AG04449 (cell line): Measurements from ENCODE around the gene ARMC2.

Experiments used
- CTCF ChIA-PET: fragments of 350-600 bp; formaldehyde crosslinking; extraction: SDS; loops from one replicate; lab custom pipeline; 2021; ENCODE audit warnings: antibody characterized with exemption; lab: Yijun Ruan, JAX
- POLR2A ChIA-PET: fragments of 400-600, 350-600 bp; formaldehyde crosslinking; extraction: SDS; loops from one replicate; lab custom pipeline; 2020; ENCODE audit warnings: antibody characterized with exemption, inconsistent platforms; lab: Yijun Ruan, JAX
- DNase-seq: peaks from one replicate; pipeline ENCODE4 v3.0.0-alpha.2; 2010; ENCODE audit warnings: low read depth, low spot score
- H3K4me3 ChIP-seq: 2 replicates; pipeline ENCODE4 v1.5.1; 2011; ENCODE audit warnings: low read depth, mild to moderate bottlenecking, control low read depth, low read length
- CTCF ChIP-seq: IDR thresholded peaks from one replicate; pipeline ENCODE4 v1.5.1; 2011; ENCODE audit warnings: mild to moderate bottlenecking, moderate library complexity, low read length, control low read depth, inconsistent platforms; ENCODE audit not compliant: insufficient read depth; ENCODE audit errors: missing control alignments

Gene ARMC2

GRCh38 chr6:108958900-108959770, 110.9 kb downstream of the ARMC2 start:
- ChIA-PET CTCF (interaction anchor here (0.8 kb wide), 1 partner anchor 11 kb away, joined by 3 read pairs; no protein-coding TSS in a partner anchor), POLR2A (no interaction called here)
- DNase-seq, result no peak
- no peak for TF ChIP-seq CTCF
- no peak overlapping the region for H3K4me3 ChIP-seq

DNA sequence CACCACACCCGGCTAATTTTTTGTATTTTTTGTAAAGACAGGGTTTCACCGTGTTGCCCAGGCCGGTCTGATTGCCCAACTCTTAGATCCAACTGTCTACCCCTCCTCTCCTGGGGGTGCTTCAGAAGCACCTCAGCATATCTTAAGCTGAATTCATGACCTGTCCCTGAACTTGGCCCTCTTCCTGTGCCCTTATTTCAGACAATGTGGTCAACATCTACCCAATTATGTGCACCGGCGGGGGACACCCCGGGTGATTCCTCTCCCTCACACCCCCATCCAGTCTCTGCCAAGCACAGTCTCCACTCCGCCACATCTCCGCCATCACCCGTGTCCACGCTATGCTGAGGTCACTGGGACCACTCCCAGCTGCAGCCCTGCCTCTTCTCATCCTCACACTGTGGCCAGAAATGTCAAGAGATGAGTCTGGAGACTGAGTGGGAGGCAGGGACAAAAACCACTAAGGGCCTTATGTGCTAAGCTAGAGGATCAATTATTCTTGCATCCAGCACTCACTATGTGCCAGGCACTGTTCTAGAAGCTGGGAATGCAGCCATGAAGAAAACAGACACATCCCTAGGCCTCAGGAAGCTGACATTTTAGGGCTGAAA, 111.9 kb downstream of the ARMC2 start:
- no peak overlapping the region for H3K4me3 ChIP-seq
- DNase-seq, result no peak
- TF ChIP-seq CTCF, result no peak
- CTCF ChIA-PET, result no interaction called here
- POLR2A ChIA-PET, result no interaction called here

DNA sequence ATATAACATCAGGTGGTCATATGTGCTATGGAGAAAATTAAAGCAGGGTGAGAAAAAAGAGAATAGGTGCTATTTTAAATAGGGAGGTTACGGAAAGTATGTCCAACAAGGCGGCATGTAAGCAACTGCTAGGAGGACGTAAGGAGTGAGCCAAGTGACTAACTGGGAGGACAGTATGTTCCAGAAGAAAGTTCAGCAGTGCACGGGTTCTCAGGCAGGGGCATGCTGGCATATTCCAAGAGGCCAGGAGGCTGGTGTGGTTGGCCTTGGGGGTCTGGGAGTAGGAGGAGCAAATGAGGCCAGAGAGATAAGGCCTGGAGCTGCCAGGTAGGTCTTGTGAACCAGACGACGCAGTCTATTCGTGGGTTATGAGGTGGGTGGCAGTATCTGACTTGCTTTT, 112.4 kb downstream of the ARMC2 start:
- ChIA-PET POLR2A (no interaction called here), CTCF (no interaction called here)
- DNase-seq, result no peak
- no peak overlapping the region for H3K4me3 ChIP-seq
- TF ChIP-seq CTCF, result no peak

DNA sequence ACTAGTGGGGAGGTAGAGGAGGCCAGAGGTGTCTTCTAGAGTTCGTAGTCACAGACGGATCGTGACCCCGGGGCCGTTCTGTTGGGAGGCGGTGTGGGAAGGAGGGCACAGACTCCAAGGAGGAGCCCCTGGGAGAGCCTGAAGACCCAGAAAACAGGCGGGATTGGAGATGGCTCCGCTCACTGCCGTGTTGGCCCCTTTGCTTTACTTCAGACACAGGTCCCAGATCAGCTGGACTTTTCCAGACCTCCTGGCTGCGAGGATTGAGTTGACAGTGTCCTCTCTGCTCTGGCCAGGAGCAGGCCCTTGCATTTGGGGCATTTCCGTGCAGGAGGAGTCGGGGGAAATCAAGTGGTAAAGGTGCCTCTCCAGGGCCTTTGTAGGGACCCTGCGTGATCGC, 112.9 kb downstream of the ARMC2 start:
- ChIA-PET POLR2A (no interaction called here), CTCF (no interaction called here)
- no peak overlapping the region for H3K4me3 ChIP-seq
- TF ChIP-seq CTCF, result no peak
- no peak for DNase-seq

- no peak overlapping the region for H3K4me3 ChIP-seq
- no peak for DNase-seq
- ChIA-PET CTCF (no interaction called here), POLR2A (no interaction called here)
- no peak for TF ChIP-seq CTCF
These were observed 113.8 kb downstream of the ARMC2 start for GRCh38 chr6:108961985-108962384.

DNA sequence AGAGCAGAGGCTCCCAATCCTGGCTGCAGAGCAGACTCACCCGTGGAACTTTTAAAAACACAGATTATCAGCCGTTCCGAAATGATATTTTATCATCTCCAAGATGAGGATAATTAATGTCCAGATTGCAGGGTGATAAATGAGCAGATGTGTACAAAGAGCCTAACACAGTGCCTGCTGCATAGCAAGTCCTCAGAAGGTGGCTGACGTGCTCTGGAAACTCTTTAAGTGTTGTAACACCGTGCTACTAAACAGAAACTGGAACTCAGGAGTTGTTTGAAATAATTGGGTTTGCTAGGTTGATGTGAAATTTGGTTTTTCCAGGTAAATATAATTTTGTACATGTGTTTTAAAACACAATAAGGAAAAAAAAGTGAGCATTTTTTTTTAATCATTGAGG, 118.0 kb downstream of the ARMC2 start:
- TF ChIP-seq CTCF, result no peak
- ChIA-PET POLR2A (no interaction called here), CTCF (interaction anchor here (0.9 kb wide), 1 partner anchor 11 kb away, joined by 3 read pairs; no protein-coding TSS in a partner anchor)
- no peak overlapping the region for H3K4me3 ChIP-seq
- DNase-seq, result no peak
